ENCODE measurements around the gene LRRC18.

- TF ChIP-seq ZSCAN18 (tag by site-specific recombination; IDR thresholded peaks at IDR 0.05) = no peak
- TF ChIP-seq, protein P1, sequence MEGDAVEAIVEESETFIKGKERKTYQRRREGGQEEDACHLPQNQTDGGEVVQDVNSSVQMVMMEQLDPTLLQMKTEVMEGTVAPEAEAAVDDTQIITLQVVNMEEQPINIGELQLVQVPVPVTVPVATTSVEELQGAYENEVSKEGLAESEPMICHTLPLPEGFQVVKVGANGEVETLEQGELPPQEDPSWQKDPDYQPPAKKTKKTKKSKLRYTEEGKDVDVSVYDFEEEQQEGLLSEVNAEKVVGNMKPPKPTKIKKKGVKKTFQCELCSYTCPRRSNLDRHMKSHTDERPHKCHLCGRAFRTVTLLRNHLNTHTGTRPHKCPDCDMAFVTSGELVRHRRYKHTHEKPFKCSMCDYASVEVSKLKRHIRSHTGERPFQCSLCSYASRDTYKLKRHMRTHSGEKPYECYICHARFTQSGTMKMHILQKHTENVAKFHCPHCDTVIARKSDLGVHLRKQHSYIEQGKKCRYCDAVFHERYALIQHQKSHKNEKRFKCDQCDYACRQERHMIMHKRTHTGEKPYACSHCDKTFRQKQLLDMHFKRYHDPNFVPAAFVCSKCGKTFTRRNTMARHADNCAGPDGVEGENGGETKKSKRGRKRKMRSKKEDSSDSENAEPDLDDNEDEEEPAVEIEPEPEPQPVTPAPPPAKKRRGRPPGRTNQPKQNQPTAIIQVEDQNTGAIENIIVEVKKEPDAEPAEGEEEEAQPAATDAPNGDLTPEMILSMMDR (tag by site-specific recombination; IDR thresholded peaks at IDR 0.05) = no peak
- TF ChIP-seq ZNF174 (tag by site-specific recombination; IDR thresholded peaks at IDR 0.05) = no peak
- TF ChIP-seq, protein P2, sequence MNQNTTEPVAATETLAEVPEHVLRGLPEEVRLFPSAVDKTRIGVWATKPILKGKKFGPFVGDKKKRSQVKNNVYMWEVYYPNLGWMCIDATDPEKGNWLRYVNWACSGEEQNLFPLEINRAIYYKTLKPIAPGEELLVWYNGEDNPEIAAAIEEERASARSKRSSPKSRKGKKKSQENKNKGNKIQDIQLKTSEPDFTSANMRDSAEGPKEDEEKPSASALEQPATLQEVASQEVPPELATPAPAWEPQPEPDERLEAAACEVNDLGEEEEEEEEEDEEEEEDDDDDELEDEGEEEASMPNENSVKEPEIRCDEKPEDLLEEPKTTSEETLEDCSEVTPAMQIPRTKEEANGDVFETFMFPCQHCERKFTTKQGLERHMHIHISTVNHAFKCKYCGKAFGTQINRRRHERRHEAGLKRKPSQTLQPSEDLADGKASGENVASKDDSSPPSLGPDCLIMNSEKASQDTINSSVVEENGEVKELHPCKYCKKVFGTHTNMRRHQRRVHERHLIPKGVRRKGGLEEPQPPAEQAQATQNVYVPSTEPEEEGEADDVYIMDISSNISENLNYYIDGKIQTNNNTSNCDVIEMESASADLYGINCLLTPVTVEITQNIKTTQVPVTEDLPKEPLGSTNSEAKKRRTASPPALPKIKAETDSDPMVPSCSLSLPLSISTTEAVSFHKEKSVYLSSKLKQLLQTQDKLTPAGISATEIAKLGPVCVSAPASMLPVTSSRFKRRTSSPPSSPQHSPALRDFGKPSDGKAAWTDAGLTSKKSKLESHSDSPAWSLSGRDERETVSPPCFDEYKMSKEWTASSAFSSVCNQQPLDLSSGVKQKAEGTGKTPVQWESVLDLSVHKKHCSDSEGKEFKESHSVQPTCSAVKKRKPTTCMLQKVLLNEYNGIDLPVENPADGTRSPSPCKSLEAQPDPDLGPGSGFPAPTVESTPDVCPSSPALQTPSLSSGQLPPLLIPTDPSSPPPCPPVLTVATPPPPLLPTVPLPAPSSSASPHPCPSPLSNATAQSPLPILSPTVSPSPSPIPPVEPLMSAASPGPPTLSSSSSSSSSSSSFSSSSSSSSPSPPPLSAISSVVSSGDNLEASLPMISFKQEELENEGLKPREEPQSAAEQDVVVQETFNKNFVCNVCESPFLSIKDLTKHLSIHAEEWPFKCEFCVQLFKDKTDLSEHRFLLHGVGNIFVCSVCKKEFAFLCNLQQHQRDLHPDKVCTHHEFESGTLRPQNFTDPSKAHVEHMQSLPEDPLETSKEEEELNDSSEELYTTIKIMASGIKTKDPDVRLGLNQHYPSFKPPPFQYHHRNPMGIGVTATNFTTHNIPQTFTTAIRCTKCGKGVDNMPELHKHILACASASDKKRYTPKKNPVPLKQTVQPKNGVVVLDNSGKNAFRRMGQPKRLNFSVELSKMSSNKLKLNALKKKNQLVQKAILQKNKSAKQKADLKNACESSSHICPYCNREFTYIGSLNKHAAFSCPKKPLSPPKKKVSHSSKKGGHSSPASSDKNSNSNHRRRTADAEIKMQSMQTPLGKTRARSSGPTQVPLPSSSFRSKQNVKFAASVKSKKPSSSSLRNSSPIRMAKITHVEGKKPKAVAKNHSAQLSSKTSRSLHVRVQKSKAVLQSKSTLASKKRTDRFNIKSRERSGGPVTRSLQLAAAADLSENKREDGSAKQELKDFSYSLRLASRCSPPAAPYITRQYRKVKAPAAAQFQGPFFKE (tag by site-specific recombination; IDR thresholded peaks at IDR 0.05; ENCODE audit: borderline replicate concordance) = no peak
- TF ChIP-seq ZNF48 (tag by site-specific recombination; IDR thresholded peaks at IDR 0.05) = no peak
- TF ChIP-seq ZNF302 (tag by site-specific recombination; IDR thresholded peaks at IDR 0.05; ENCODE audit: low read depth) = no peak
- no peak for TF ChIP-seq ZNF114 (tag by site-specific recombination; IDR thresholded peaks at IDR 0.05)
- TF ChIP-seq ZNF791 (tag by site-specific recombination; IDR thresholded peaks at IDR 0.05) = no peak
- TF ChIP-seq ZNF76 (tag by site-specific recombination; IDR thresholded peaks at IDR 0.05; ENCODE audit: borderline replicate concordance, low read depth) = no peak
These were observed 38.3 kb downstream of the LRRC18 start for GRCh38 chr10:48901319-48901718.

Measured in HEK293 (cell line).